GM21447 (cell line): ENCODE measurements around the gene PACS1.
"Not testable (repeated sequence)": the region's sequence is repeated elsewhere in the genome, so short reads cannot be mapped to it uniquely, and the experiment has no call there.

ENCODE experiments used
- ATAC-seq: cut with Tn5 transposase; IDR thresholded peaks from one replicate; pipeline ENCODE4 v1.9.1; 2021; ENCODE audit not compliant: unreplicated experiment

PACS1 gene

GRCh38 chr11:66242095-66242765 lies 172.2 kb downstream of the PACS1 start:
- no peak for ATAC-seq

DNA sequence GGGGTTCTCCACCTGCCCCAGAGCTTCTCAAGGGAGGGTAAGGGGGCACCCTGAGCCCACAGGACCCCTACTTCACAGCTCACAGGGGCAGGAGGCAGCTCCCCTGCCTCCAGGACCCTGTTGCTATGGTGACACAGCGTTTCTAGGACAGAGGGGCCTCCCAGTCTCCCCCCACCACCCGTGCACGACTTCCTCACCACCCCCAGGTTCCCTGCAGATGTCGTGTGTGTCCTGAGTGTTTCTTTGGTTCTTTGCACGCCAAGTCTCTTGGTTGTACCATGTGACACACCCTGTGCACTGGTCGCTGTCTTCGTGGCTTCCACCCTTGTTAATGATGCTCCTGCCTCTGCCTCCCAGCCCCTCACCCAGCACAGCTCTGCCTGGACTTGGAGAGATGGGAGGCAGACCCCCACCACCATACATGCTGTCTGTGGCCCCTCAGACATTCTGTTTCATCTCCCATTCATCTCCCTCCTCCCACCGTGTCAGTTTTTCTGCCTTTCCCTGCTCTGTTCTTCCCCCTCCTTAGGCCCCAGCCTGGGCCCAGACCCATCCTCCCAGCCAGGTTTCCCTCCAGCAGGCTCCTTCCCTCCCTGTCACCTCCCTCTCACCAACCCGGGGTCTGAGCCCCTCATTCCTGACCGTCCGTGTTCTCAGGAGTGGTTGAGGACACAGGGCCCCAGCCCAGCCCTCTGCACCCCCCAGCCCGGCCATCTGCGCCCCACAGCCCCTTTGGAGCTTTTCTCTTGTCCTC lies 173.9 kb downstream of the PACS1 start:
- ATAC-seq = no peak

DNA sequence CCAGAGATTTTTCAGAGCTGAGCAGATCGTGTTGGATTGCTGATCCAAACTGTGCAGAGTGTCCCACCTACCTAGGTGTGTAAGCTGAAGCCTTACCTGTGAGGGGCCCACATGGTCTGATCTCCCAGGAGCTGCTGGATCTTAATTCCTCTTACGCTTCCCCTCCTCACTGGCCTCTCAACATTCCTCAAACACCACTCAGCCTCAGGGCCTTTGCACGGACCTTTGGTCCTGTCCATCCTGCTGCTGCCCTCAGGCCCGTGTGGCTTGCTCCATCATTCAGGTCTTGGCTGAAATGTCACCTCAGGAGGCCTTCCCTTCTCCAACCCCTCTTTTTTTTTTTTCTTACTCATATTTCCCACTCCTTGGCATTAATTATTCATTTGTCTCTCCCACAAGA lies 177.2 kb downstream of the PACS1 start:
- ATAC-seq = no peak

DNA sequence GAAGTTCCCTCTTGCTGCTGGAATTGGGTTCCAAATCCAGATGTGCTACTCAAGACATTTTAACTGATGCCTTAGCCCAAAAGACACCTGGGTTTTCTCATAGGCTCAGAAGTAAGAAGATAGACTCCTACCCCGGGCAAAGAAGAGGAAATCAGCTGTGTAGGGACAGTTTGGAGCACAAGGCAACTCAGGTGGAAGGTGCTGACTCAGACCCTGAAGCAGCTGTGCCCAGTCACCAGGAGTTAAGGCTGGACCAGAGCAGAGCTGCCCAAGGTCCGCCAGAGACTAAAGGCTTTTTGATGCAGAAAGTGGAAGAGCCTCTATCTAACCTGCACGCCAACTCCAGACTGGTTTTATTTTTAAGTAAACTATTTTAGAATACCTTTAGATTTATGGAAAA lies 177.7 kb downstream of the PACS1 start:
- ATAC-seq = no peak

- no peak for ATAC-seq
Observed at GRCh38 chr11:66248903-66249302, 178.8 kb downstream of the PACS1 start.

DNA sequence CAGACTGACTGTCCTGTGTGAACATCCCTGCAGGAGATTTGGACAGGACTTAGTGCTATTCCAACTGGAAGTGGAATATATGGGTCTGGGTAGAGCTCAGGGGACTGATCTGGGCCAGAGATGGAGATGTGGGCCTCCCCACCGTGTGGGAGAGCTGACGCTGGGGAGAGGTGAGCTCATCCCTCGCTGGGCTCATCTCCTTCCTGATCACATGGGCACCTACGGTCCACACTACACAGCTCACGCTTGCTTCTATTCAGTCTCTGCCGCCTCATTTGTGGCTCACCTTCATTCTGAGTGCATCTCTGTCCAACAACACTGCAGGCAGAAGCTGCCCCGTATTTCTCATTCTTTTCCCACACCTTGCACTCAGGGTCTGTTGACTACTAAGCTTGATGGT lies 181.7 kb downstream of the PACS1 start:
- ATAC-seq = no peak

GRCh38 chr11:66253081-66253480 lies 183.0 kb downstream of the PACS1 start:
- not testable (repeated sequence) for ATAC-seq

GRCh38 chr11:66258473-66258893 lies 188.4 kb downstream of the PACS1 start:
- ATAC-seq = no peak

- no peak for ATAC-seq
Observed at GRCh38 chr11:66259225-66259624, 189.2 kb downstream of the PACS1 start.

GRCh38 chr11:66259956-66260355 lies 189.9 kb downstream of the PACS1 start:
- no peak for ATAC-seq

DNA sequence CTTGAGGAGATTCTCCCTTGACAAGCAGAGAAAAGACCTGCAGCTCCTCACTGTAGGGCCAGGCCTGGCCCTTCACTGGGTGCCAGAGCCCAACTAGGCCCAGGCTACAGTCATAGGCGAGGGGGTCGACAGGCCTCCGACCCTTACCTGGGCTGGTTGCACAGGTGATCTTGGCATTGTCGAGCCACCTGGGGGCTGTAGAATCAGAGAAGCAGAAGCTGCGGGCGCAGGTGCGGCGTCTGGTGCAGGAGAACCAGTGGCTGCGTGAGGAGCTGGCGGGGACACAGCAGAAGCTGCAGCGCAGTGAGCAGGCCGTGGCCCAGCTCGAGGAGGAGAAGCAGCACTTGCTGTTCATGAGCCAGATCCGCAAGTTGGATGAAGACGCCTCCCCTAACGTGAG lies 191.5 kb downstream of the PACS1 start:
- ATAC-seq = no peak

- ATAC-seq = no peak
Observed at GRCh38 chr11:66262191-66262590, 192.1 kb downstream of the PACS1 start.

- no peak for ATAC-seq
Observed at GRCh38 chr11:66262696-66263095, 192.6 kb downstream of the PACS1 start.

DNA sequence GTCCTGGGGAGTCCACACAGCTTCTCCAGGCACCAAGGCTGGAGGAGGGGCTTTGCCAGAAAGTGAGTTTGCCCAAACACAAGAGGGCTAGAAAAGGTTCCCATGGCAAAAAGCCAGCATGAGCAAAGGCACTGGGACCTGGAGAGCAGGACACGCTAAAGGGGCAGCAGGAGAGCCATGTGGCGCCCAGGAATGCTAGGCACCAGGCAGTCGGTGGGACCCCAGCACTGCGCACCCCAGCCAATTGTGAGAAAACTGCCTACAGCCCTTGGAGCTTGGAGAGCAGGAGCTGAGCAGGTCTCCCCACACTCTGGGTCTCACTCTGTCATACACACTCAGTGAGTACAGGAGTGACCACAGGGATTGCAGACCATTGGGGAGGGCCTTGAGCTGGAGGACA lies 193.2 kb downstream of the PACS1 start:
- no peak for ATAC-seq

GRCh38 chr11:66263785-66264184 lies 193.7 kb downstream of the PACS1 start:
- no peak for ATAC-seq

GRCh38 chr11:66264383-66264782 lies 194.3 kb downstream of the PACS1 start:
- ATAC-seq = no peak

DNA sequence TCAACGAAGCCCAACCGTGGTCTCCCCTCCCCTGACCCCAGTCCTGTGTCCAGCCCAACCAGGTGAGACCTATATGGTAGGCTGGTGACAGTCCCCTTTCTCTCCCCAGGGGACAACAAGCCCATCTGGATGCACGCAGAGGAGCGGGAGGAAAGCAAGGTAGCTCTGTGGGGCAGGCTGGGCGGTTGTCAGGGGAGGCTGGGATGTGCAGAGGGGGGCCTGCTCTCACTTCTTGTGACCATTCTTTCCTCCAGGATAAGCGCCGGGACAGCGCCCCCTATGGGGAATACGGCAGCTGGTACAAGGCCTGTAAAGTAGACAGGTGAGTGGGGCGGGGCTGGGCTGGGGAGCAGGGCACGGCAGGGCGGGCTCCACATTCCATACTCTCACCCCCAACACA lies 194.8 kb downstream of the PACS1 start:
- no peak for ATAC-seq

- ATAC-seq = no peak
Observed at GRCh38 chr11:66265531-66266377, 195.7 kb downstream of the PACS1 start.

GRCh38 chr11:66266378-66267038 lies 196.4 kb downstream of the PACS1 start:
- no peak for ATAC-seq

GRCh38 chr11:66267039-66267378 lies 196.9 kb downstream of the PACS1 start:
- no peak for ATAC-seq
